ENCODE data around the gene CORIN. TPM values are rescaled to one million over a fixed set of nuclear protein-coding genes. Genes with fewer than 3 reads are reported as not detected.
A peak's percentile ranks its signal among the peaks of the same experiment; 100 is the strongest.

CORIN gene
- total and polyA plus RNA-seq, 2 donors (not counting 3 experiments of a cell fraction or from before 2014, with no cell fraction given) = 0.07 to 0.40 TPM

GRCh38 chr4:47836641-47837093 lies 1.2 kb downstream of the CORIN start:
- POLR2A ChIA-PET = no interaction called here
- Histone ChIP-seq H3K9me3 (replicated peaks; ENCODE audit: control insufficient read depth, insufficient read depth, low read length) (no peaks in the 10 kb centered on the region), H3K4me1 (ENCODE audit: control insufficient read depth, extremely low read depth, insufficient read depth, low read length) (peaks cover 18% of the 10 kb centered on the region), H3K27ac (ENCODE audit: insufficient read depth, low read depth, low read length) (no peak overlapping the region), H3K36me3 (ENCODE audit: control insufficient read depth in 2 of 2, extremely low read depth in 1 of 2, insufficient read depth in 2 of 2, low read length in 2 of 2) (no peaks in the 10 kb centered on the region), H3K27me3 (ENCODE audit: control insufficient read depth in 2 of 2, insufficient read depth in 2 of 2, low read length in 2 of 2) (peaks cover 2 to 8% of the 10 kb centered on the region in 2 experiments), H3K9ac (replicated peaks; ENCODE audit: extremely low read depth, insufficient read depth, low read length) (peak overlapping the region; percentile 26), H2AFZ (ENCODE audit: low read depth, low read length) (peak overlapping the region; percentile 84), H3K9me1 (replicated peaks; ENCODE audit: control insufficient read depth, extremely low read depth, insufficient read depth, low read length) (no peaks in the 10 kb centered on the region), H3K4me2 (ENCODE audit: insufficient read depth, low read length) (peak overlapping the region; percentile 90), H3K4me3 (replicated peaks in 1 of 3; ENCODE audit: insufficient read depth in 1 of 3, low read depth in 1 of 3, low read length in 3 of 3) (peak overlapping the region; percentile 15 to 57 (median 16)), H3K79me2 (ENCODE audit: control insufficient read depth, insufficient read depth, low read length) (no peaks in the 10 kb centered on the region), H4K20me1 (replicated peaks; ENCODE audit: control insufficient read depth, extremely low read depth, insufficient read depth, low read length) (no peaks in the 10 kb centered on the region)
- DNase-seq (ENCODE audit: low read depth, low spot score) = peak; percentile 56
- intact Hi-C loops (cut with micrococcal nuclease) = loop anchor here (1.0 to 10.0 kb wide), 8 partner anchors 76 to 352 kb away; partner anchors contain the start of genes ATP10D and NFXL1
- BruUV-seq (replicated peaks) = no TSS peak
- TF ChIP-seq POLR2A (IDR thresholded peaks at IDR 0.05; ENCODE audit: low read depth, low read length) (no peak), CTCF (IDR thresholded peaks at IDR 0.05; ENCODE audit: extremely low read depth in 1 of 2, insufficient read depth in 1 of 2, low read depth in 1 of 2, low read length in 2 of 2) (peak; percentile 53 to 74)
- FAIRE-seq = peak; percentile 88
- CTCF ChIA-PET = interaction anchor here (0.8 to 5.3 kb wide), 32 partner anchors 9 to 714 kb away, joined by 3 to 67 read pairs (median 5); partner anchors contain the start of gene NFXL1
- dilution Hi-C loops (cut with MboI; ENCODE audit: extremely low pct_ligation_motif_present, low sequenced_read_pairs) = no loop called here

GRCh38 chr4:47835494-47835893 lies 2.4 kb downstream of the CORIN start:
- FAIRE-seq = peak; percentile 59

More at GRCh38 chr4:47835494-47835893, 2.4 kb downstream of the CORIN start:
- H3K9me3 ChIP-seq (replicated peaks; ENCODE audit: control insufficient read depth, insufficient read depth, low read length) = no peaks in the 10 kb centered on the region
- peaks cover 18% of the 10 kb centered on the region for H3K4me1 ChIP-seq (ENCODE audit: control insufficient read depth, extremely low read depth, insufficient read depth, low read length)
- no TSS peak for BruUV-seq (replicated peaks)
- H3K9me1 ChIP-seq (replicated peaks; ENCODE audit: control insufficient read depth, extremely low read depth, insufficient read depth, low read length) = no peaks in the 10 kb centered on the region
- no peaks in the 10 kb centered on the region for H4K20me1 ChIP-seq (replicated peaks; ENCODE audit: control insufficient read depth, extremely low read depth, insufficient read depth, low read length)
- intact Hi-C loops (cut with micrococcal nuclease) = loop anchor here (5.0 to 10.0 kb wide), 4 partner anchors 77 to 351 kb away; partner anchors contain the start of genes ATP10D and NFXL1
- peaks cover 6 to 8% of the 10 kb centered on the region in 2 experiments for H3K27me3 ChIP-seq (ENCODE audit: control insufficient read depth in 2 of 2, insufficient read depth in 2 of 2, low read length in 2 of 2)
- no peak overlapping the region for H3K4me3 ChIP-seq (replicated peaks in 1 of 3; ENCODE audit: insufficient read depth in 1 of 3, low read depth in 1 of 3, low read length in 3 of 3)
- H3K27ac ChIP-seq (ENCODE audit: insufficient read depth, low read depth, low read length) = no peak overlapping the region
- DNase-seq (ENCODE audit: low read depth, low spot score) = no peak
- TF ChIP-seq FOS (IDR thresholded peaks at IDR 0.05; ENCODE audit: borderline replicate concordance, insufficient read depth, low read length) = no peak
- TF ChIP-seq EZH2 (IDR thresholded peaks at IDR 0.05; ENCODE audit: borderline replicate concordance, low read depth, low read length, severe bottlenecking) = no peak
- TF ChIP-seq POLR2AphosphoS5 (IDR thresholded peaks at IDR 0.05; ENCODE audit: insufficient read depth, low read depth, low read length) = no peak
- TF ChIP-seq JUN (IDR thresholded peaks at IDR 0.05; ENCODE audit: borderline replicate concordance, insufficient read depth, insufficient read length, low read depth) = no peak
- TF ChIP-seq CTCF (IDR thresholded peaks at IDR 0.05; ENCODE audit: extremely low read depth in 1 of 2, insufficient read depth in 1 of 2, low read depth in 1 of 2, low read length in 2 of 2) = no peak
- TF ChIP-seq MAX (IDR thresholded peaks at IDR 0.05; ENCODE audit: insufficient read depth, insufficient read length) = no peak
- no peak for TF ChIP-seq MYC (IDR thresholded peaks at IDR 0.05; ENCODE audit: low read depth, low read length)
- no peak for TF ChIP-seq GATA2 (IDR thresholded peaks at IDR 0.05; ENCODE audit: insufficient read depth, insufficient read length, low read depth, low read length)
- H3K9ac ChIP-seq (replicated peaks; ENCODE audit: extremely low read depth, insufficient read depth, low read length) = no peak overlapping the region
- dilution Hi-C loops (cut with MboI; ENCODE audit: extremely low pct_ligation_motif_present, low sequenced_read_pairs) = no loop called here
- CTCF ChIA-PET = interaction anchor here (1.5 to 5.3 kb wide), 5 partner anchors 120 to 171 kb away, joined by 5 to 37 read pairs (median 7); no protein-coding TSS in a partner anchor
- H3K79me2 ChIP-seq (ENCODE audit: control insufficient read depth, insufficient read depth, low read length) = no peaks in the 10 kb centered on the region
- POLR2A ChIA-PET = no interaction called here
- no peak overlapping the region for H2AFZ ChIP-seq (ENCODE audit: low read depth, low read length)
- peak overlapping the region; percentile 12 for H3K4me2 ChIP-seq (ENCODE audit: insufficient read depth, low read length)
- H3K36me3 ChIP-seq (ENCODE audit: control insufficient read depth in 2 of 2, extremely low read depth in 1 of 2, insufficient read depth in 2 of 2, low read length in 2 of 2) = no peaks in the 10 kb centered on the region
